HG03378 (cell line): ENCODE data around the gene SFI1.
"Not testable (repeated sequence)": the region's sequence is repeated elsewhere in the genome, so short reads cannot be mapped to it uniquely, and the experiment has no call there.

Experiments
- ATAC-seq: cut with Tn5 transposase; IDR thresholded peaks from one replicate; pipeline ENCODE4 v1.9.1; 2021; ENCODE audit warnings: mild to moderate bottlenecking, moderate library complexity; ENCODE audit not compliant: unreplicated experiment

SFI1 gene

GRCh38 chr22:31490496-31490925 lies 5.8 kb upstream of the SFI1 start:
- ATAC-seq: peak; percentile 67

- no peak for ATAC-seq
These were observed 4.9 kb upstream of the SFI1 start for GRCh38 chr22:31491218-31491962.

GRCh38 chr22:31492151-31492550 lies 4.2 kb upstream of the SFI1 start:
- ATAC-seq: no peak

GRCh38 chr22:31493355-31493754 lies 3.0 kb upstream of the SFI1 start:
- ATAC-seq: not testable (repeated sequence)

- no peak for ATAC-seq
These were observed 993 bp upstream of the SFI1 start for GRCh38 chr22:31495343-31495742.

- ATAC-seq: peak; percentile 16
These were observed 405 bp downstream of the SFI1 start for GRCh38 chr22:31496735-31497146.

GRCh38 chr22:31497148-31497938 lies 1.0 kb downstream of the SFI1 start:
- no peak for ATAC-seq

- no peak for ATAC-seq
These were observed 5.4 kb downstream of the SFI1 start for GRCh38 chr22:31501738-31502137.

- no peak for ATAC-seq
These were observed 7.1 kb downstream of the SFI1 start for GRCh38 chr22:31503211-31503964.

- ATAC-seq: no peak
These were observed 7.9 kb downstream of the SFI1 start for GRCh38 chr22:31504282-31504681.

GRCh38 chr22:31507517-31507916 lies 11.2 kb downstream of the SFI1 start:
- not testable (repeated sequence) for ATAC-seq

- no peak for ATAC-seq
These were observed 12.2 kb downstream of the SFI1 start for GRCh38 chr22:31508536-31508935.

GRCh38 chr22:31509061-31509762 lies 12.9 kb downstream of the SFI1 start:
- ATAC-seq: no peak

GRCh38 chr22:31520051-31520450 lies 23.7 kb downstream of the SFI1 start:
- ATAC-seq: no peak

GRCh38 chr22:31524132-31524531 lies 27.8 kb downstream of the SFI1 start:
- ATAC-seq: not testable (repeated sequence)

GRCh38 chr22:31526270-31526669 lies 29.9 kb downstream of the SFI1 start:
- ATAC-seq: no peak

GRCh38 chr22:31530823-31531195 lies 34.5 kb downstream of the SFI1 start:
- no peak for ATAC-seq

- ATAC-seq: no peak
These were observed 35.7 kb downstream of the SFI1 start for GRCh38 chr22:31532060-31532459.

GRCh38 chr22:31533374-31533773 lies 37.0 kb downstream of the SFI1 start:
- no peak for ATAC-seq

- ATAC-seq: no peak
These were observed 40.7 kb downstream of the SFI1 start for GRCh38 chr22:31537019-31537535.

- ATAC-seq: no peak
These were observed 42.5 kb downstream of the SFI1 start for GRCh38 chr22:31538815-31539214.
